GM19035 (cell line): ENCODE measurements around the gene OR10J5.

ENCODE experiments used
- ATAC-seq: cut with Tn5 transposase; IDR thresholded peaks from one replicate; pipeline ENCODE4 v1.9.1; 2021; ENCODE audit not compliant: unreplicated experiment

OR10J5 gene

DNA sequence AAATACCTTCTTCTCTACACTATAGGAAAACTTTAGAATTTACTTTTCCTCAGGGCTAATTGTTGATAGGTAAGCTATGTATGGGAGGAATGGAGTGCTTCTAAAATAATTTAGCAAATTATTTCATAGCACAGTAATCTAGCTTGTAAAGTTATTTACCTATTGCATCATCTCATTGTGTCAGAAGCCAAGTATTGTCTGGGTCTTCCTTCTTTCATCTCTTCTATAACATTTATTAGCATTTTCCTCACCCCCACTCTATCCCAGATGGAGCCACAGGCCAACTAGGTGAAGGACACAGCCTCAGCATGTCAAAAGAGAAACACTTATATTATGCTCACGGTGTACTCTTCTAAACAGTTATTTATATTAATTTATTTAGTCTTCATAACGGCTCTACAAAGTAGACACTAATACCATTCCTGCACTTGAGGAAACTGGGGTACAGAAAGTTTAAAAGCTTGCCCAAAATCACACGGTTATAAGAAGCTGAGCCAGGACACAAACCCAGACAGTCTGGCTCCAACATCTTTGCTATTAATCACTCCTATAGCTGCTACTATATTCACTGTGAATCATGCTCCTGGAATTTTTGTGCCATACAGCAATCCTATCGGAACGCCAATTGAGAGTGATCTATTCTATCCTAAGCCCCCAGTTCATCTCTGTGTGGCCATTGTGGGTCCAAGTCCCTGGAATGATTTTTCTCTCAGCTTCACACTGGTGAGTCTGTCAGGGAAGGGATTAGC, 43.1 kb downstream of the OR10J5 start:
- no peak for ATAC-seq
